Activated naive CD8-positive, alpha-beta T cell (primary cell): Measurements from ENCODE around the gene CAMTA1.

Experiments used
- H3K27ac Mint-ChIP-seq: one replicate; pipeline ENCODE4 v1.8.0; 2021; ENCODE audit warnings: mixed read lengths
- H3K27me3 Mint-ChIP-seq: one replicate; pipeline ENCODE4 v1.8.0; 2021; ENCODE audit warnings: mixed read lengths
- H3K36me3 Mint-ChIP-seq: one replicate; pipeline ENCODE4 v1.8.0; 2021; ENCODE audit warnings: mixed read lengths
- H3K4me1 Mint-ChIP-seq: one replicate; pipeline ENCODE4 v1.8.0; 2021; ENCODE audit warnings: low read depth, mixed read lengths
- H3K4me3 Mint-ChIP-seq: one replicate; pipeline ENCODE4 v1.8.0; 2021; ENCODE audit warnings: mild to moderate bottlenecking, mixed read lengths
- H3K9me3 Mint-ChIP-seq: one replicate; pipeline ENCODE4 v1.8.0; 2021; ENCODE audit warnings: low read depth, mixed read lengths

CAMTA1 gene

GRCh38 chr1:7579831-7580804 lies 794.9 kb downstream of the CAMTA1 start:
- Mint-ChIP-seq H3K4me3 (no peak overlapping the region), H3K27ac (no peak overlapping the region), H3K36me3 (no peaks in the 10 kb centered on the region), H3K4me1 (no peaks in the 10 kb centered on the region), H3K9me3 (no peaks in the 10 kb centered on the region), H3K27me3 (peaks cover 4% of the 10 kb centered on the region)

GRCh38 chr1:7580923-7581753 lies 795.9 kb downstream of the CAMTA1 start:
- Mint-ChIP-seq H3K27me3 (no peaks in the 10 kb centered on the region), H3K27ac (no peak overlapping the region), H3K36me3 (no peaks in the 10 kb centered on the region), H3K9me3 (no peaks in the 10 kb centered on the region), H3K4me1 (no peaks in the 10 kb centered on the region), H3K4me3 (no peak overlapping the region)

GRCh38 chr1:7581754-7582459 lies 796.7 kb downstream of the CAMTA1 start:
- Mint-ChIP-seq H3K9me3 (no peaks in the 10 kb centered on the region), H3K4me1 (no peaks in the 10 kb centered on the region), H3K36me3 (no peaks in the 10 kb centered on the region), H3K27ac (no peak overlapping the region), H3K4me3 (no peak overlapping the region), H3K27me3 (no peaks in the 10 kb centered on the region)

GRCh38 chr1:7582460-7582972 lies 797.3 kb downstream of the CAMTA1 start:
- H3K4me3 Mint-ChIP-seq: no peak overlapping the region
- no peaks in the 10 kb centered on the region for H3K27me3 Mint-ChIP-seq
- no peaks in the 10 kb centered on the region for H3K36me3 Mint-ChIP-seq
- H3K9me3 Mint-ChIP-seq: no peaks in the 10 kb centered on the region
- H3K27ac Mint-ChIP-seq: no peak overlapping the region
- no peaks in the 10 kb centered on the region for H3K4me1 Mint-ChIP-seq

- no peak overlapping the region for H3K4me3 Mint-ChIP-seq
- H3K9me3 Mint-ChIP-seq: no peaks in the 10 kb centered on the region
- no peaks in the 10 kb centered on the region for H3K36me3 Mint-ChIP-seq
- H3K27me3 Mint-ChIP-seq: no peaks in the 10 kb centered on the region
- no peak overlapping the region for H3K27ac Mint-ChIP-seq
- H3K4me1 Mint-ChIP-seq: no peaks in the 10 kb centered on the region
Observed at GRCh38 chr1:7583291-7584096, 798.2 kb downstream of the CAMTA1 start.

GRCh38 chr1:7584157-7584556 lies 798.9 kb downstream of the CAMTA1 start:
- no peak overlapping the region for H3K4me3 Mint-ChIP-seq
- H3K9me3 Mint-ChIP-seq: no peaks in the 10 kb centered on the region
- no peaks in the 10 kb centered on the region for H3K4me1 Mint-ChIP-seq
- no peaks in the 10 kb centered on the region for H3K36me3 Mint-ChIP-seq
- H3K27ac Mint-ChIP-seq: no peak overlapping the region
- no peaks in the 10 kb centered on the region for H3K27me3 Mint-ChIP-seq

- no peaks in the 10 kb centered on the region for H3K9me3 Mint-ChIP-seq
- no peaks in the 10 kb centered on the region for H3K36me3 Mint-ChIP-seq
- H3K27ac Mint-ChIP-seq: no peak overlapping the region
- no peaks in the 10 kb centered on the region for H3K27me3 Mint-ChIP-seq
- H3K4me3 Mint-ChIP-seq: no peak overlapping the region
- no peaks in the 10 kb centered on the region for H3K4me1 Mint-ChIP-seq
Observed at GRCh38 chr1:7584643-7585042, 799.4 kb downstream of the CAMTA1 start.

GRCh38 chr1:7585216-7585907 lies 800.1 kb downstream of the CAMTA1 start:
- Mint-ChIP-seq H3K4me3 (no peak overlapping the region), H3K27ac (no peak overlapping the region), H3K36me3 (no peaks in the 10 kb centered on the region), H3K27me3 (no peaks in the 10 kb centered on the region), H3K9me3 (no peaks in the 10 kb centered on the region), H3K4me1 (no peaks in the 10 kb centered on the region)

GRCh38 chr1:7586031-7586941 lies 801.0 kb downstream of the CAMTA1 start:
- Mint-ChIP-seq H3K27me3 (no peaks in the 10 kb centered on the region), H3K4me1 (no peaks in the 10 kb centered on the region), H3K36me3 (no peaks in the 10 kb centered on the region), H3K9me3 (no peaks in the 10 kb centered on the region), H3K27ac (no peak overlapping the region), H3K4me3 (no peak overlapping the region)

- Mint-ChIP-seq H3K36me3 (no peaks in the 10 kb centered on the region), H3K4me1 (no peaks in the 10 kb centered on the region), H3K4me3 (no peak overlapping the region), H3K9me3 (no peaks in the 10 kb centered on the region), H3K27ac (no peak overlapping the region), H3K27me3 (no peaks in the 10 kb centered on the region)
Observed at GRCh38 chr1:7587108-7587772, 802.0 kb downstream of the CAMTA1 start.

- Mint-ChIP-seq H3K9me3 (no peaks in the 10 kb centered on the region), H3K4me3 (no peak overlapping the region), H3K4me1 (no peaks in the 10 kb centered on the region), H3K27me3 (no peaks in the 10 kb centered on the region), H3K27ac (no peak overlapping the region), H3K36me3 (no peaks in the 10 kb centered on the region)
Observed at GRCh38 chr1:7587773-7588456, 802.7 kb downstream of the CAMTA1 start.

GRCh38 chr1:7588457-7588827 lies 803.2 kb downstream of the CAMTA1 start:
- Mint-ChIP-seq H3K27me3 (no peaks in the 10 kb centered on the region), H3K9me3 (no peaks in the 10 kb centered on the region), H3K36me3 (no peaks in the 10 kb centered on the region), H3K4me1 (no peaks in the 10 kb centered on the region), H3K27ac (no peak overlapping the region), H3K4me3 (no peak overlapping the region)
